Fibroblast of mammary gland (primary cell): ENCODE data around the gene CDK9.
A peak's percentile ranks its signal among the peaks of the same experiment; 100 is the strongest.

Experiments
- DNase-seq: peaks from one replicate; pipeline ENCODE4 v3.0.0-alpha.2; 2010; ENCODE audit warnings: low read depth
- H3K4me3 ChIP-seq: 2 replicates; pipeline ENCODE4 v1.5.1; 2011; ENCODE audit warnings: low read depth, mild to moderate bottlenecking, low read length, moderate library complexity; ENCODE audit not compliant: control insufficient read depth
- CTCF ChIP-seq: conservative IDR thresholded peaks from 2 replicates; pipeline ENCODE4 v1.5.1; 2011; ENCODE audit warnings: low read depth, low read length, inconsistent platforms; ENCODE audit not compliant: control insufficient read depth, insufficient read depth

CDK9 gene

GRCh38 chr9:127785933-127786772 is at the start of gene CDK9:
Gene CDK9 (plus strand): TSS chr9:127786034. CDS start chr9:127786149, 115 bp downstream.
- H3K4me3 ChIP-seq, result peak within 1 kb of the TSS; percentile 89
- peak; percentile 78 for DNase-seq
- TF ChIP-seq CTCF, result no peak

DNA sequence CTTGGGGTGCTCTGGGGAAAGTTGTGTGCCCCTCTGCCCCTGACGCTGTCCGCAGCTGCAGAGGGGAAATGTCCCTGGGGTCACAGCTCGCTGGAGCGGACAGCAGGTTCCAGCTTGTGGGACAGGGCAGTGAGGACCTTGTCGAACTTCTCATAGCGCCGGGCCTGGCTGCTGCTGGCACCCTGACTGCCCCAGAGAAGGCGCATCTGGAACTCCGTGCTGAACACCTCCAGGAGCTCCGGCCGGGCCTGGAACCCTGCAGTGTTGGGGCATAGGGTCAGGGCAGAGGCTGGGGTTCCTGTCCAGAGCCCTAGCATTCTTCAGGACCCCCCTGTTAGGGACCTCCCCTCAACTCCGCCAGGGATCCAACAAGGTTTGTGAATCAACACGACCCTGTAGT is 47.2 kb upstream of the CDK9 start:
- no peak for TF ChIP-seq CTCF
- H3K4me3 ChIP-seq, result no peak overlapping the region
- DNase-seq, result no peak

- no peak for TF ChIP-seq CTCF
- no peak overlapping the region for H3K4me3 ChIP-seq
- peak; percentile 47 for DNase-seq
Observed at GRCh38 chr9:127739614-127740330, 46.1 kb upstream of the CDK9 start.

GRCh38 chr9:127741831-127742434 is 43.9 kb upstream of the CDK9 start:
- H3K4me3 ChIP-seq, result peak overlapping the region; percentile 37
- DNase-seq, result peak; percentile 48
- TF ChIP-seq CTCF, result no peak

DNA sequence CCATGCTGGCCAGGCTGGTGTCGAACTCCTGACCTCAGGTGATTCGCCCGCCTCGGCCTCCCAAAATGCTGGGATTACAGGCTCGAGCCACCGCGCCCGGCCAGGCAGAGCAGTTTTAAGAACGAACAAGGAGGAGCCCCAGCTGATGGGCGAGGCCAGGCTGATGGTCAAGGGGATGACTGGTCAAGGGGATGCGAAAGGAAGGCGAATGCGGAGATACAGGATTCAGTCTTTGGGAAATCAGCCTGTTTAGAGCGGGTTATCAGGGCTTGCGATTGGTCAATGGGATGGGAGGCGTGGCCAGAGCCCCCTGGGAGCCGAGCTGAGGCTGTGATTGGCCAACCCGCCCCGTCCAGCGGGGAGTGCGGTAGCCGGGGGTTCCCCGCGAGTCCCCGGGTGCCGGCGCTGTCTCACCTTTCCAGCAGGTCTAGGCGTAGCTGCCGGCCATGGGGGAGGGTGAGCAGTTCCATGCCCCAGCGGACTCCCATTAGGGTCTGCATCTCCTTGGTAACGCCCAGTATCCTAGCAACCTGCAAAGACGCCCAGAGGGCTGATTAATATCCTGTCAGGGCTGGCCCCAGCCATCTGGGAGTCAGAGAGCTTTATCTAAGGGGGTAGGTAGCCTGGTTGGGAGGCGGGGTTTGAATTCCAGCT is 43.3 kb upstream of the CDK9 start:
- TF ChIP-seq CTCF, result no peak
- peak overlapping the region; percentile 37 for H3K4me3 ChIP-seq
- peak; percentile 90 for DNase-seq

- no peak for TF ChIP-seq CTCF
- no peak for DNase-seq
Observed at GRCh38 chr9:127744398-127745110, 41.3 kb upstream of the CDK9 start.

More at GRCh38 chr9:127744398-127745110, 41.3 kb upstream of the CDK9 start:
- no peak overlapping the region for H3K4me3 ChIP-seq
